Measurements from ENCODE around the gene SLC41A3.

- TF ChIP-seq CTCF (IDR thresholded peaks at IDR 0.05) (no peak), POLR2A (IDR thresholded peaks at IDR 0.05) (no peak)
These were observed 60.5 kb downstream of the SLC41A3 start for GRCh38 chr3:126023390-126023789.
